Measurements from ENCODE around the gene PHYHD1. TPM values are rescaled to one million over a fixed set of nuclear protein-coding genes. Genes with fewer than 3 reads are reported as not detected.
A peak's percentile ranks its signal among the peaks of the same experiment; 100 is the strongest.

PHYHD1 gene
- total and polyA plus RNA-seq, 2 of the 13 experiments (the other 11 are each of a cell fraction or from before 2014, with no cell fraction given), result 10.6 to 25.3 TPM

- TF ChIP-seq CHCHD3 (CRISPR knock-in tag; IDR thresholded peaks at IDR 0.05) (no peak), ZBTB49 (CRISPR knock-in tag; IDR thresholded peaks at IDR 0.05; ENCODE audit: borderline replicate concordance) (no peak), ZMYM3 (CRISPR knock-in tag; IDR thresholded peaks at IDR 0.05) (no peak), ZBTB20 (CRISPR knock-in tag; IDR thresholded peaks at IDR 0.05; ENCODE audit: borderline replicate concordance, low read depth) (no peak), ATF3 (CRISPR knock-in tag; IDR thresholded peaks at IDR 0.05) (peak; percentile 15; the same call in 1 of the 2 replicates), KAT8 (CRISPR knock-in tag; IDR thresholded peaks at IDR 0.05) (peak; percentile 93), ZNF747 (CRISPR knock-in tag; IDR thresholded peaks at IDR 0.05; ENCODE audit: borderline replicate concordance) (no peak; the same call in 1 of the 2 replicates), THYN1 (CRISPR knock-in tag; IDR thresholded peaks at IDR 0.05; ENCODE audit: borderline replicate concordance, low read depth) (no peak), ZSCAN21 (CRISPR knock-in tag; IDR thresholded peaks at IDR 0.05; ENCODE audit: borderline replicate concordance) (no peak), ZEB1 (IDR thresholded peaks at IDR 0.05; ENCODE audit: insufficient replicate concordance, low read depth) (no peak), U2AF1 (optimal IDR thresholded peaks at IDR 0.05; ENCODE audit: low read depth, low read length) (no peak), ZFP37 (CRISPR knock-in tag; IDR thresholded peaks at IDR 0.05; ENCODE audit: borderline replicate concordance) (no peak), ZNF83 (CRISPR knock-in tag; IDR thresholded peaks at IDR 0.05; ENCODE audit: borderline replicate concordance) (no peak), SMARCC2 (IDR thresholded peaks at IDR 0.05) (no peak), PAF1 (CRISPR knock-in tag; IDR thresholded peaks at IDR 0.05) (no peak), ZNF546 (CRISPR knock-in tag; conservative IDR thresholded peaks at IDR 0.05) (peak; percentile 60; the same call in 1 of the 2 replicates), NR0B2 (CRISPR knock-in tag; IDR thresholded peaks at IDR 0.05) (peak; percentile 88), ZBTB46 (CRISPR knock-in tag; IDR thresholded peaks at IDR 0.05; ENCODE audit: borderline replicate concordance) (no peak), IRF2 (CRISPR knock-in tag; IDR thresholded peaks at IDR 0.05) (peak; percentile 53; the same call in 1 of the 2 replicates), ZNF335 (CRISPR knock-in tag; IDR thresholded peaks at IDR 0.05) (peak; percentile 65; the same call in 1 of the 2 replicates), XRCC5 (optimal IDR thresholded peaks at IDR 0.05; ENCODE audit: low read length) (peak; percentile 28), ZNF773 (CRISPR knock-in tag; IDR thresholded peaks at IDR 0.05; ENCODE audit: borderline replicate concordance) (0 out of 2 replicates have a peak, but pooled peaks have one; percentile 18), ZNF572 (CRISPR knock-in tag; IDR thresholded peaks at IDR 0.05) (no peak)
- TF ChIP-seq, protein P1, sequence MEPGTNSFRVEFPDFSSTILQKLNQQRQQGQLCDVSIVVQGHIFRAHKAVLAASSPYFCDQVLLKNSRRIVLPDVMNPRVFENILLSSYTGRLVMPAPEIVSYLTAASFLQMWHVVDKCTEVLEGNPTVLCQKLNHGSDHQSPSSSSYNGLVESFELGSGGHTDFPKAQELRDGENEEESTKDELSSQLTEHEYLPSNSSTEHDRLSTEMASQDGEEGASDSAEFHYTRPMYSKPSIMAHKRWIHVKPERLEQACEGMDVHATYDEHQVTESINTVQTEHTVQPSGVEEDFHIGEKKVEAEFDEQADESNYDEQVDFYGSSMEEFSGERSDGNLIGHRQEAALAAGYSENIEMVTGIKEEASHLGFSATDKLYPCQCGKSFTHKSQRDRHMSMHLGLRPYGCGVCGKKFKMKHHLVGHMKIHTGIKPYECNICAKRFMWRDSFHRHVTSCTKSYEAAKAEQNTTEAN (CRISPR knock-in tag; conservative IDR thresholded peaks at IDR 0.05), result peak; percentile 47; the same call in 1 of the 2 replicates
These were observed 26.9 kb downstream of the PHYHD1 start, which contains the start of the genes DOLK and NUP188 (continued) for GRCh38 chr9:128947527-128948301.
